Astrocyte of the hippocampus (primary cell): Measurements from ENCODE around the gene TXNRD1.

Experiments used
- DNase-seq: peaks from one replicate; pipeline ENCODE4 v3.0.0; 2011; ENCODE audit warnings: low read depth, low spot score

Gene TXNRD1

GRCh38 chr12:104280717-104281458 is 65.3 kb downstream of the TXNRD1 start:
- peak; percentile 73 for DNase-seq

GRCh38 chr12:104281636-104282035 is 66.1 kb downstream of the TXNRD1 start:
- no peak for DNase-seq

DNA sequence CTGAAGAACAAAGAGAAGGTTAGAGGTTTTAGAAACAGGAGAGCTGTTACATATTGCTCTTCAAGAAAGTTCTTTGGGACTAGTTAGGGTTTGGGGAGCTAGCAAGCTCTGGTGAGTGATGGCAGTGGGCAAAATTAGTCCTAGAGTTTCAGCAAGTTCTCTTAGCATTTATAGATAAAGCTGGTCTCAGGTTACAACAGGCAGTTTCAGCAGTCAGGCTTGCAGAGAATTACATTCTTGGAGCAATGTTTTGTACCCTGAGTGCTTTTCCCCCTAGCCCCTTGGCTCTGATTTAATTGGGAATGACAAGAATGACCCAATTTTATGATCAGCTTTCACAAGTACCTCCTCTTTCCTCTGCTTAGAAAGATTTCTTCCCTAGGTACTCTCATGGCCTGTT is 66.5 kb downstream of the TXNRD1 start:
- DNase-seq = peak; percentile 38

GRCh38 chr12:104285740-104286515 is 70.3 kb downstream of the TXNRD1 start:
- peak; percentile 53 for DNase-seq

GRCh38 chr12:104286516-104287482 is 71.2 kb downstream of the TXNRD1 start:
- peak; percentile 98 for DNase-seq

GRCh38 chr12:104288635-104289274 is 73.2 kb downstream of the TXNRD1 start:
- peak; percentile 88 for DNase-seq

GRCh38 chr12:104290320-104290719 is 74.7 kb downstream of the TXNRD1 start:
- no peak for DNase-seq

DNA sequence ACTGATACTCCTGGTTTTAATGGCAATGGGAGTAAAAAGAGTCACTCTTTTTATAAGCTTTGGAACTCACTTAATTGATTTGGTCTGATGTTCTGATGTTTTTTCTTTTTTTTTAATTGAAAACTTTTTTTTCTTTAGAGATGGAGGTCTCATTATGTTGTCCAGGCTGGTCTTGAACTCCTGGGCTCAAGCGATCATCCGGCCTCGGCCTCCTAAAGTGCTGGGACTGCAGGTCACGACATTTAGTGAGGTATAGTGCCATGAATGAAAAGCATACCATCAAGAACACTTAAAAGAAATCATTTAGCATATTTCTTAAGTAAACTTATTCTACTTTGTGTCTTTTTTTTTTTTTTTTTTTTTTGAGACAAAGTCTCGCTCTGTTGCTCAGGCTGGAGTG is 75.3 kb downstream of the TXNRD1 start:
- DNase-seq = no peak

GRCh38 chr12:104291867-104292524 is 76.4 kb downstream of the TXNRD1 start:
- peak; percentile 44 for DNase-seq

DNA sequence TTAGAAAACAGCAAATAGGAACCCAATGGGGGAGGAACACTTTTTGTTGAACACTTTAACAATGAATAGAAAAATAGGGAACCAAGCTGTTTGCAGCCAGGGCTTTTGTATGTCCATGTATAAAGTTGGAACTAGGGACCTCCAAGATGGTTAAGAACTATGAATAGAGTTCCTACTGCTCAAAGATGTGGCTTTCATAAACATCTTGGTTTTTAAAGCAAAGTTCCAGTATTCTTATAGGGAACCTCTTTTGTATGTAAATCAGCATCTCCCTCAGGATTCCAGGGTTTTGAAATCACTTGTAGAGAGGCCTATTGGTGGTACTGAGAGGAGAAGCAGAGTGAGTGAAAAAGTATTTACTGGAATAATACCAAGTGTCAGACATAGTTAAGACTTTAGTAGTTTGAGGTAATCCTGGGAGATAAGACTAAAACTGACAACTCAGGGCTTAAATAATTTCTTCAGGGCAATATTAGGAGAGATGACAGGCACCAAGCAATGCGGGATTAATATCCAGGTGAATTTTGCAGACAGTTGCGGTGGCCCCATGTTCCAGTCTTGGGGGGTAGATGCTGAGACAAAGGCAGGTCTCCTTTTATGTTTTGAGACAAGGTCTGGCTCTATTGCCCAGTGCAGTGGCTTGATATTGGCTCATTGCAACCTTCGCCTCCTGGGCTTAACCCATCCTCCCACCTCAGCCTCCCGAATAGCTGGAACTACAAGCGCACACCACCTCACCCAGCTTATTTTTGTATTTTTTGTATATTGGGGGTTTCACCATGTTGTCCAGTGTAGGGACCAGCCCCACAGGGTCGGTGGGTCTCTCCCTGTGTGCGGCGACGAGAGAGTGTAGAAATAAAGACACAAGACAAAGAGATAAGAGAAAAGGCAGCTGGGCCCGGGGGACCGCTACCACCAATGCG is 77.6 kb downstream of the TXNRD1 start:
- peak; percentile 47 for DNase-seq

DNA sequence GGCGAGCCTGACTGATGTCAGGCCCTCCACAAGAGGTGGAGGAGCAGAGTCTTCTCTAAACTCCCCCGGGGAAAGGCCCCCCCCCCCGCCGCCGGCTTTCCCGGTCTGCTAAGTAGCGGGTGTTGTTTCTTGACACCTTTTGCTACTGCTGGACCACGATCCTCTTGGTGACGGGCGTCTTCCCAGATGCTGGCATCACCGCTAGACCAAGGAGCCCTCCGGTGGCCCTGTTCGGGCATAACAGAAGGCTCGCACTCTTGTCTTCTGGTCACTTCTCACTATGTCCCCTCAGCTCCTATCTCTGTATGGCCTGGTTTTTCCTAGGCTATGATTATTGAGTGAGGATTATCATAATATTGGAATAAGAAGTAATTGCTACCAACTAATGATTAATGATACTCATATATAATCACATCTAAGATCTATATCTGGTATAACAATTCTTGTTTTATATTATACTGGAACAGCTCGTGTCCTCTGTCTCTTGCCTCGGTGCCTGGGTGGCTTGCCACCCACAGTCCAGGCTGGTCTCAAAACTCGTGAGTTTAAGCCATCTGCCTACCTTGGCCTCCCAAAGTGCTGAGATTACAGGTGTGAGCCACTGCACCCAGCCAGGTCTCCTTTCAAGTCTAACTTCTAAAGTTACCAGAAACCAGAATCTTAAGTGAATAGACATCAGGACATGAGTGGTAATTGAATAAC is 78.7 kb downstream of the TXNRD1 start:
- peak; percentile 58 for DNase-seq

- no peak for DNase-seq
Observed at GRCh38 chr12:104294927-104295668, 79.5 kb downstream of the TXNRD1 start.

DNA sequence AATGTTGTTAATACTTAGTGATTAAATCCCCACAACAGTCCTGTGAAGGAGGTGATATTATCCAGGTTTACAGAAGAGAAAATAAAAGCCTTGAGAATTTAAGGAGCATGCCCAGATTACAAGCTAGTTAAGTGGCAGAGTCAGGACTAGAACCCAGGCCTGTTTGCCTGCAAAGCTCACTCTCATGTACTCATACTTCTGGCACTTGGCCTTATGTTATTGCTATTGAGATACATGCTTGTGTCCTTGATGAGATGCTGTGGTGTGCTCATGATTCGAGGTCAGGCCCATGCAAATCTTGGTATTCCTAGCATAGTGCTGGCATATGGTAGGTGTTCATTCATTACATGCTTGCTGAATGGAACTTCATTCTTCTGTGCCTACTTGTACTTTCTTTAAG is 80.4 kb downstream of the TXNRD1 start:
- DNase-seq = no peak

DNA sequence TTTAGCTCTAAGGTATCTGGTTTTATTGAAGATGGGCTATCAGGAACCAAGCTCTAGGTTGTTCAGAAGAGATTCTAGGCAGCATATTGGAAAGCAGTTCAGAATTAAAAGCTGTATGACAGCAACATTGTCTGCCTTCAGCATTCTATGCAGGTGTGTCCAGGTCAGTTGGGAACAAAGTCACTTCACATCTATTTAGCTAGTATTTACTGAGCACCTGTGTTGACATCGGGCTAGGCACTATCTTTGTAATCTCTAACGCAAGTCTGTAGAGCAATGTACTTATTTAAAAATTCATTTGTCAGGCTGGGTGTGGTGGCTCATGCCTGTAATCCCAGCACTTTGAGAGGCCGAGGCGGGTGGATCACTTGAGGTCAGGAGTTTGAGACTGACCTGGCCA is 81.1 kb downstream of the TXNRD1 start:
- no peak for DNase-seq

DNA sequence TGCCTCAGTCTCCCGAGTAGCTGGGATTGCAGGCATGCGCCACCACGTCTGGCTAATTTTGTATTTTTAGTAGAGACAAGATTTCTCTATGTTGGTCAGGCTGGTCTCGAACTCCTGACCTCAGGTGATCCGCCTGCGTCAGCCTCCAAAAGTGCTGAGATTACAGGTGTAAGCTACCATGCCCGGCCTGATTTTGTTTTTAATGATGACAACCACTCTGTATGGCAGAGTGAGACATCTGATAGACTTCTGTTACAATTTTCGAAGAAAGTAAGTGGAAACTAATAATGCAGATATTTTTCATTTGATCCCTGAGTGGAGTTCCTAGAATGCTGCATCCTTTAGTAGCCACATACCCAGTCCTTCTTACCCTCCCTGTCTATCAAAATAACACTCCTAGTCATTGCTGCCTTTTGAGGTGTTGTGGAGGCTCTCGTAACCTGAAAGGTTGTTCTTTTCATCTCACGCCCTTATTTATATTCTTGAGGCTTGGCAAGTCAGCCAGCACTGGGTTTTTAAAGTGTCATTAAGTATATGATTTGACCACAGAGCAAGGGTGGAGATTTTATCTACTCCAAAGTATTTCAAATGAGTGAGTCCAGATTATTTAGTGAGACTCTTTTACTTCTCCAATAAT is 82.0 kb downstream of the TXNRD1 start:
- DNase-seq = peak; percentile 31

GRCh38 chr12:104299842-104300481 is 84.4 kb downstream of the TXNRD1 start:
- peak; percentile 32 for DNase-seq

- peak; percentile 94 for DNase-seq
Observed at GRCh38 chr12:104303538-104304151, 88.1 kb downstream of the TXNRD1 start, which contains the start of gene EID3. EID3 (plus strand) TSS chr12:104303739; CDS start chr12:104303935, 196 bp downstream.
